BJ (cell line): ENCODE measurements around the gene OR13J1. TPM values are rescaled to one million over a fixed set of nuclear protein-coding genes. Genes with fewer than 3 reads are reported as not detected.
"Not testable (repeated sequence)": the region's sequence is repeated elsewhere in the genome, so short reads cannot be mapped to it uniquely, and the experiment has no call there.

Source experiments
- CTCF ChIA-PET: fragments of 350-600 bp; formaldehyde crosslinking; extraction: SDS; loops from one replicate; lab custom pipeline; 2021; ENCODE audit warnings: antibody characterized with exemption, inconsistent platforms; lab: Yijun Ruan, JAX
- POLR2A ChIA-PET: fragments of 300-600 bp; sonication (Branson Sonifier 250); formaldehyde crosslinking; extraction: SDS; loops from one replicate; lab custom pipeline; 2021; ENCODE audit warnings: antibody characterized with exemption; lab: Charles Lee
- DNase-seq: peaks from one replicate; pipeline ENCODE4 v3.0.0-alpha.2; 2011; ENCODE audit warnings: low read depth
- H3K27me3 ChIP-seq: 2 replicates; pipeline ENCODE4 v1.6.0; 2011; ENCODE audit warnings: low read length; ENCODE audit not compliant: control insufficient read depth, insufficient read depth
- H3K36me3 ChIP-seq: 2 replicates; pipeline ENCODE4 v1.5.1; 2011; ENCODE audit warnings: low read length; ENCODE audit not compliant: control insufficient read depth, insufficient read depth
- H3K4me3 ChIP-seq: 2 replicates; pipeline ENCODE4 v1.5.1; 2011; ENCODE audit warnings: low read depth, mild to moderate bottlenecking, control low read depth, low read length
- CTCF ChIP-seq: IDR thresholded peaks from 2 replicates; pipeline ENCODE4 v1.5.1; 2011; ENCODE audit warnings: low read depth, mild to moderate bottlenecking, control low read depth, inconsistent platforms, low read length, moderate library complexity; ENCODE audit not compliant: insufficient read depth
- polyA plus RNA-seq: library from polyadenylated mRNA; depleted of rRNA; stranded (reverse); fragments of >200 nt; gene quantifications from 2 replicates; pipeline ENCODE4 v1.2.3, GENCODE V29; 2011

Gene OR13J1
- polyA plus RNA-seq, 1 experiment: not detected

- H3K27me3 ChIP-seq: peaks cover 2% of the 10 kb centered on the region; the same call in 1 of the 2 replicates
- no peak for DNase-seq
- ChIA-PET POLR2A (no interaction called here), CTCF (interaction anchor here (0.8 to 8.0 kb wide), 28 partner anchors 8 to 246 kb away, joined by 3 to 170 read pairs (median 4); partner anchors contain the start of gene SPAG8)
- peak; percentile 52 for TF ChIP-seq CTCF
- H3K36me3 ChIP-seq: no peaks in the 10 kb centered on the region
- no peak overlapping the region for H3K4me3 ChIP-seq
Observed at GRCh38 chr9:35903049-35903448, 32.8 kb upstream of the OR13J1 start.

GRCh38 chr9:35899021-35899420 lies 28.8 kb upstream of the OR13J1 start:
- CTCF ChIA-PET: interaction anchor here (1.1 to 1.9 kb wide), 7 partner anchors 11 to 109 kb away, joined by 3 to 7 read pairs (median 3); no protein-coding TSS in a partner anchor
- DNase-seq: no peak
- Histone ChIP-seq H3K36me3 (no peaks in the 10 kb centered on the region), H3K27me3 (peaks cover 7% of the 10 kb centered on the region; the same call in 1 of the 2 replicates), H3K4me3 (no peak overlapping the region)
- no peak for TF ChIP-seq CTCF
- POLR2A ChIA-PET: no interaction called here

GRCh38 chr9:35898337-35898736 lies 28.1 kb upstream of the OR13J1 start:
- peaks cover 7% of the 10 kb centered on the region; the same call in 1 of the 2 replicates for H3K27me3 ChIP-seq
- no peak overlapping the region for H3K4me3 ChIP-seq
- POLR2A ChIA-PET: interaction anchor here (0.6 to 0.7 kb wide), 2 partner anchors 9 to 751 kb away, joined by 3 read pairs; no protein-coding TSS in a partner anchor
- H3K36me3 ChIP-seq: no peaks in the 10 kb centered on the region
- no peak for DNase-seq
- no peak for TF ChIP-seq CTCF
- CTCF ChIA-PET: interaction anchor here (0.7 to 1.9 kb wide), 9 partner anchors 12 to 192 kb away, joined by 3 to 8 read pairs (median 4); no protein-coding TSS in a partner anchor

GRCh38 chr9:35897376-35898099 lies 27.3 kb upstream of the OR13J1 start:
- H3K36me3 ChIP-seq, DNase-seq, H3K27me3 ChIP-seq, H3K4me3 ChIP-seq: not testable (repeated sequence)
- ChIA-PET POLR2A (interaction anchor here (0.7 kb wide), 1 partner anchor 752 kb away, joined by 3 read pairs; no protein-coding TSS in a partner anchor), CTCF (interaction anchor here (0.7 to 1.9 kb wide), 6 partner anchors 11 to 191 kb away, joined by 3 to 8 read pairs (median 4); no protein-coding TSS in a partner anchor)

GRCh38 chr9:35896570-35896969 lies 26.4 kb upstream of the OR13J1 start:
- Histone ChIP-seq H3K4me3 (no peak overlapping the region), H3K27me3 (peaks cover 7% of the 10 kb centered on the region; the same call in 1 of the 2 replicates), H3K36me3 (no peaks in the 10 kb centered on the region)
- TF ChIP-seq CTCF: no peak
- POLR2A ChIA-PET: no interaction called here
- DNase-seq: no peak
- CTCF ChIA-PET: interaction anchor here (1.0 to 1.9 kb wide), 4 partner anchors 11 to 106 kb away, joined by 4 to 8 read pairs (median 6); no protein-coding TSS in a partner anchor
